Endothelial cell of coronary artery (primary cell): Measurements from ENCODE around the gene CASP10. TPM values are rescaled to one million over a fixed set of nuclear protein-coding genes. Genes with fewer than 3 reads are reported as not detected.

Source experiments
- total RNA-seq: library from RNA; depleted of rRNA; stranded (reverse); fragments of >200 nt; gene quantifications from 2 replicates; pipeline ENCODE4 v1.2.3, GENCODE V29; 2014

Gene CASP10, protein sequence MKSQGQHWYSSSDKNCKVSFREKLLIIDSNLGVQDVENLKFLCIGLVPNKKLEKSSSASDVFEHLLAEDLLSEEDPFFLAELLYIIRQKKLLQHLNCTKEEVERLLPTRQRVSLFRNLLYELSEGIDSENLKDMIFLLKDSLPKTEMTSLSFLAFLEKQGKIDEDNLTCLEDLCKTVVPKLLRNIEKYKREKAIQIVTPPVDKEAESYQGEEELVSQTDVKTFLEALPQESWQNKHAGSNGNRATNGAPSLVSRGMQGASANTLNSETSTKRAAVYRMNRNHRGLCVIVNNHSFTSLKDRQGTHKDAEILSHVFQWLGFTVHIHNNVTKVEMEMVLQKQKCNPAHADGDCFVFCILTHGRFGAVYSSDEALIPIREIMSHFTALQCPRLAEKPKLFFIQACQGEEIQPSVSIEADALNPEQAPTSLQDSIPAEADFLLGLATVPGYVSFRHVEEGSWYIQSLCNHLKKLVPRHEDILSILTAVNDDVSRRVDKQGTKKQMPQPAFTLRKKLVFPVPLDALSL
- 21.8 and 25.7 TPM in 2 replicates for total RNA-seq

DNA sequence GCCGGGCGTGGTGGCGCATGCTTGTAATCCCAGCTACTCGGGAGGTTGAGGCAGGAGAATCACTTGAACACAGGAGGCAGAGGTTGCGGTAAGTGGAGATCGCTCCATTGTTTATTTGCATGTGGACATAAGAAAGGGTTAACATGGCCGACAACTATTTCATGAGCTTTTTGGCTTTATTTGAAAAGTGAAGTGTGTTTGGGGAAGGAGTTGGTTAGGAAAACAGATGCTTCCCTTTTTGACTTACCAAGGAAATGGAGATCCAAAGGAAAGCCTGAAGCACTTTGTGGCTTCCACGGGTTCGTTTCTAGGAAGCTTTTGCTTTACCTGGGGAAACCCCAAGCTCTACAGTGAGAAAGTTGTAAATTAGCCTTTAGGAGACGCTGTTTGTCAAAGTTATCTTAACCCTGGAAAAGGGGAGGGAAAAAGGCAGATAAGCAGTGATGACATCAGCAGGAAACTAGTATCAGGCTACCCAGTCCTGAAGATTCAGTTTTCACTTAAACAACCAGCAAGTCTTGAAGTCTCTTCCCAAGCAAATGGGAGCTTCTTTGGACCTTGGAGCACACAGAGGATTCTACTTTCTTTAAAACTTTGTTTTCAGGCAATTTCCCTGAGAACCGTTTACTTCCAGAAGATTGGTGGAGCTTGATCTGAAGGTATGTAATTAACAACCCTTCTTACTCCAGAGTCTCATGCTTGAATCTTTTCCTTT is at the start of gene CASP10:
CASP10 (plus strand) TSS at position 492 of the 715 bp plus-strand sequence. CDS start 2,637 bp downstream, outside the sequence.

DNA sequence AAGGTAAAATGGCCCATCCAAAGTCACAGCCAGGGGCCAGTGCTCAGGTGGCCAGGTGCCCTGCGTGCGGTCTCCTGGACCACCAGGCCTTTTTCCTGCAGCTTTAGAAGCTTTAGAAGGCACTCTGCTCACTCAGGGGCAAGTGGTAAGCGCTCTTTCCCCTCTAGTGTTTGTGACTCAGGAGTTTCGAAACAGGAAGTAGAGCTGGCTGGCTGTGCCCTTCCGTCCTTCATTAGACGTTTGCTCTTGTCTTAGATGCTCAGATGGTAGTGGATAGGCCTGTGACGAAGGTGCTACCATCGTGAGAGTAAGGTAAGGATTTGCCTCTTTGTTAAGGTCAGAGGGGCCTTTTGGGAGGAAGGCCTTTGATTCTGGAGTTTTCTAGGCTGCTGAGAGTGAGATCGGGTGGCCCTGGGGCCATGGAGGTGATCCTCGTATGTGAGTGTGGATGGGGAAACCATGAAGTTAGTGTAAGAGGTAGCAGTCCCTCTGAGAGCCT is 77.4 kb downstream of the CASP10 start, which contains the start of gene CASP8:
CASP8 (plus strand) TSS at position 235 of the 499 bp plus-strand sequence. CDS start 5,951 bp downstream, outside the sequence.

Other genes with a start within 250 kb of the CASP10 start
- gene ORC2, start 219.5 kb upstream of the CASP10 start, total RNA-seq, result 15.4 and 15.7 TPM in 2 replicates
- 10.4 and 13.5 TPM in 2 replicates for gene HYCC2, start 111.5 kb upstream of the CASP10 start, total RNA-seq
- 116 and 123 TPM in 2 replicates for gene NDUFB3, start 111.1 kb upstream of the CASP10 start, total RNA-seq
- gene CFLAR, start 67.0 kb upstream of the CASP10 start, total RNA-seq, result 194 and 279 TPM in 2 replicates
- gene CASP8, start 77.4 kb downstream of the CASP10 start, total RNA-seq, result 9.4 and 15.1 TPM in 2 replicates
- 0.36 and 1.0 TPM in 2 replicates for gene FLACC1, start 174.2 kb downstream of the CASP10 start, total RNA-seq